COR-L47 (cell line): Measurements from ENCODE around the gene NEAT1.

ENCODE experiments used
- DNase-seq: peaks from one replicate; lab custom pipeline; 2025; lab: John Stamatoyannopoulos, UW

The NEAT1 gene

GRCh38 chr11:65389294-65389980 lies 33.2 kb upstream of the NEAT1 start:
- no peak for DNase-seq

- DNase-seq: no peak
These were observed 32.3 kb upstream of the NEAT1 start for GRCh38 chr11:65390099-65390941.

GRCh38 chr11:65390996-65391395 lies 31.6 kb upstream of the NEAT1 start:
- DNase-seq: no peak

- DNase-seq: no peak
These were observed 30.3 kb upstream of the NEAT1 start for GRCh38 chr11:65392186-65392829.

GRCh38 chr11:65392899-65393298 lies 29.7 kb upstream of the NEAT1 start:
- no peak for DNase-seq

- DNase-seq: no peak
These were observed 29.0 kb upstream of the NEAT1 start for GRCh38 chr11:65393513-65394079.

GRCh38 chr11:65394125-65394536 lies 28.5 kb upstream of the NEAT1 start:
- DNase-seq: no peak

GRCh38 chr11:65395961-65396530 lies 26.6 kb upstream of the NEAT1 start:
- DNase-seq: no peak

- DNase-seq: no peak
These were observed 25.5 kb upstream of the NEAT1 start for GRCh38 chr11:65396769-65397745.

GRCh38 chr11:65398362-65398910 lies 24.2 kb upstream of the NEAT1 start:
- no peak for DNase-seq

GRCh38 chr11:65399249-65399648 lies 23.3 kb upstream of the NEAT1 start:
- DNase-seq: no peak

- DNase-seq: no peak
These were observed 22.8 kb upstream of the NEAT1 start for GRCh38 chr11:65399845-65400244.

GRCh38 chr11:65400307-65401072 lies 22.1 kb upstream of the NEAT1 start:
- no peak for DNase-seq

- DNase-seq: no peak
These were observed 21.4 kb upstream of the NEAT1 start for GRCh38 chr11:65401073-65401802.

GRCh38 chr11:65401803-65402248 lies 20.8 kb upstream of the NEAT1 start:
- no peak for DNase-seq

GRCh38 chr11:65402790-65403189 lies 19.8 kb upstream of the NEAT1 start:
- no peak for DNase-seq

GRCh38 chr11:65403607-65404121 lies 18.9 kb upstream of the NEAT1 start:
- DNase-seq: no peak

- DNase-seq: no peak
These were observed 18.4 kb upstream of the NEAT1 start for GRCh38 chr11:65404210-65404609.
